ENCODE measurements around the gene RBM10.

Gene RBM10

DNA sequence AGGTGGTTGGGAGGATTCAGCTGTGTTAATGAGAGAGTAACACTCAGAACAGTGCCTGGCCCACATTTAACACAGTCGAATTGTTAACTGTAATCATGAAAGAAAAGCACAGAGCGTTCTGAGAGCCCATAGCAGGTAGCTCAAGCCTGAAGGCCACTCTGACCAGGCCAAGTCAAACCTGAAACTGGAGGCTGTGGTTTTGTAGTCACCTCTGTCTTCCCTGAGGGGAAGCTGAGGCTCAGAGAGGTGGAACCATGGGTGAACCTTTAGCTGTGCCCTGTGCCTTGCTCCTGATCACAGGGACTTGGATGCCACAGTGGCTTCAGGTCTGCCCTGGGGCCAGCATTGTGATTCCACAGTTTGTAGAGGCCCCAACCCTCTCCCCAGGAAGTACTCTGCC is 32.1 kb downstream of the RBM10 start:
- Histone ChIP-seq H3K4me2 (no peak overlapping the region), H3K27ac (no peak overlapping the region), H4K20me1 (peaks cover 0 to 87% (median 46%) of the 10 kb centered on the region in 11 experiments; a peak in 18 of 22 replicates), H3K9me3 (replicated peaks in 1 of 11) (no peaks in the 10 kb centered on the region), H3K4me1 (no peaks in the 10 kb centered on the region), H3K9ac (no peak overlapping the region), H3K36me3 (peaks cover 62 to 92% (median 80%) of the 10 kb centered on the region in 11 experiments), H3K27me3 (peaks cover 58 to 96% (median 83%) of the 10 kb centered on the region in 11 experiments), H3K4me3 (no peak overlapping the region)
- TF ChIP-seq Cebpa-rat (IDR thresholded peaks at IDR 0.05), result no peak

DNA sequence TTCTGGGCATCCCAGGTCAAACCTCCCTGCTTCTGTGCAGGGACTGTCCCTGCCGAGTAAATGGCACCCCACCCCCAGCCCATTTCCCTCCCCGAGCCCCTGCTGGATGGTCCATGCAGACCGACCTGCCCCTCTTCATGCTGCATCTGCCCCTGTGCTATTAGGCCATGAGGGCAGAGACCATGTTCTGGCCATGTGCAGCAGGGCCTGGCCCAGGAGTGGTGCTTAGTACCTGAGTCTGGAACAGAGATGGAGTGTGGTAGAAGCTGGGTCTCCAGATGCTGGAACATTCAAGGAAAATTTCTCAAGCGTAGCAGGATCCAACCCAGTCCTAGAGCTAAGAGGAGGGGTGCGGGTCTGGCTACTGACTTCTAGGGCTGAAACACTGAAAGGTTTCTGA is 33.3 kb downstream of the RBM10 start:
- TF ChIP-seq Cebpa-rat (IDR thresholded peaks at IDR 0.05), result no peak
- H3K9me3 ChIP-seq (replicated peaks in 1 of 11), result no peaks in the 10 kb centered on the region
- no peak overlapping the region for H3K27ac ChIP-seq
- peaks cover 59 to 91% (median 77%) of the 10 kb centered on the region in 11 experiments for H3K36me3 ChIP-seq
- no peak overlapping the region for H3K4me3 ChIP-seq
- H3K4me2 ChIP-seq, result no peak overlapping the region
- no peak overlapping the region for H3K9ac ChIP-seq
- H3K4me1 ChIP-seq, result no peaks in the 10 kb centered on the region
- peaks cover 59 to 96% (median 82%) of the 10 kb centered on the region in 11 experiments for H3K27me3 ChIP-seq
- H4K20me1 ChIP-seq, result peaks cover 0 to 85% (median 42%) of the 10 kb centered on the region in 11 experiments; a peak in 17 of 22 replicates

GRCh38 chrX:47179221-47179927 is 34.4 kb downstream of the RBM10 start:
- TF ChIP-seq Cebpa-rat (IDR thresholded peaks at IDR 0.05), result no peak
- Histone ChIP-seq H3K27me3 (peaks cover 55 to 98% (median 83%) of the 10 kb centered on the region in 11 experiments), H4K20me1 (peaks cover 0 to 88% (median 43%) of the 10 kb centered on the region in 11 experiments; a peak in 17 of 22 replicates), H3K9me3 (replicated peaks in 1 of 11) (no peaks in the 10 kb centered on the region), H3K36me3 (peaks cover 54 to 95% (median 72%) of the 10 kb centered on the region in 11 experiments), H3K27ac (no peak overlapping the region), H3K4me2 (no peak overlapping the region), H3K4me3 (no peak overlapping the region), H3K9ac (no peak overlapping the region), H3K4me1 (no peaks in the 10 kb centered on the region)

GRCh38 chrX:47179928-47180255 is 34.9 kb downstream of the RBM10 start:
- no peaks in the 10 kb centered on the region for H3K4me1 ChIP-seq
- H4K20me1 ChIP-seq, result peaks cover 0 to 88% (median 43%) of the 10 kb centered on the region in 11 experiments; a peak in 17 of 22 replicates
- no peak for TF ChIP-seq Cebpa-rat (IDR thresholded peaks at IDR 0.05)
- H3K4me3 ChIP-seq, result no peak overlapping the region
- H3K27ac ChIP-seq, result no peak overlapping the region
- H3K9ac ChIP-seq, result no peak overlapping the region
- no peaks in the 10 kb centered on the region for H3K9me3 ChIP-seq (replicated peaks in 1 of 11)
- H3K27me3 ChIP-seq, result peaks cover 54 to 98% (median 83%) of the 10 kb centered on the region in 11 experiments
- H3K4me2 ChIP-seq, result no peak overlapping the region
- H3K36me3 ChIP-seq, result peaks cover 52 to 95% (median 74%) of the 10 kb centered on the region in 11 experiments

DNA sequence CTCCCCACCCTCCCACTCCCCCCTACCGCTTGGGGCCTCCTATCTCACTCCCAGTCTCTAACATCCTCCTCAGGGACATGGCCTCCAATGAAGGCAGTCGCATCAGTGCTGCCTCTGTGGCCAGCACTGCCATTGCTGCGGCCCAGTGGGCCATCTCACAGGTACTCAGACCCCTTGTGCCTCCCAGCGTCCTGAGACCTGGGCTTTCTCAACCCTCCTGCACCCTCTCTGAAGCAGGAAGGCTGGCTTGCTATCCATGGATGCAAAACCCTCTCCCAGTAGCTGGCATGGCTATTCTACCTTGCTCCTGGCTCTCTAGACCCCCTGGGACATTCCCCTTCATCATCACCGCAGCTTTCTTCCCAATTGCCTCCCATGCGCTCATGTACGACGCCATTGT is 35.3 kb downstream of the RBM10 start:
- Histone ChIP-seq H3K4me1 (no peaks in the 10 kb centered on the region), H3K9ac (no peak overlapping the region), H3K27me3 (peaks cover 54 to 98% (median 85%) of the 10 kb centered on the region in 11 experiments), H3K4me3 (no peak overlapping the region), H3K36me3 (peaks cover 52 to 95% (median 76%) of the 10 kb centered on the region in 11 experiments), H3K9me3 (replicated peaks in 1 of 11) (no peaks in the 10 kb centered on the region), H4K20me1 (peaks cover 0 to 88% (median 44%) of the 10 kb centered on the region in 11 experiments; a peak in 17 of 22 replicates), H3K27ac (no peak overlapping the region), H3K4me2 (no peak overlapping the region)
- no peak for TF ChIP-seq Cebpa-rat (IDR thresholded peaks at IDR 0.05)

GRCh38 chrX:47181301-47181700 is 36.3 kb downstream of the RBM10 start:
- H3K4me1 ChIP-seq, result no peaks in the 10 kb centered on the region
- no peak overlapping the region for H3K9ac ChIP-seq
- H3K27ac ChIP-seq, result no peak overlapping the region
- no peak for TF ChIP-seq Cebpa-rat (IDR thresholded peaks at IDR 0.05)
- H3K4me2 ChIP-seq, result no peak overlapping the region
- peaks cover 0 to 88% (median 53%) of the 10 kb centered on the region in 11 experiments; a peak in 17 of 22 replicates for H4K20me1 ChIP-seq
- peaks cover 54 to 95% (median 85%) of the 10 kb centered on the region in 11 experiments for H3K27me3 ChIP-seq
- H3K4me3 ChIP-seq, result no peak overlapping the region
- H3K9me3 ChIP-seq (replicated peaks in 1 of 11), result no peaks in the 10 kb centered on the region
- H3K36me3 ChIP-seq, result peaks cover 59 to 95% (median 76%) of the 10 kb centered on the region in 11 experiments

DNA sequence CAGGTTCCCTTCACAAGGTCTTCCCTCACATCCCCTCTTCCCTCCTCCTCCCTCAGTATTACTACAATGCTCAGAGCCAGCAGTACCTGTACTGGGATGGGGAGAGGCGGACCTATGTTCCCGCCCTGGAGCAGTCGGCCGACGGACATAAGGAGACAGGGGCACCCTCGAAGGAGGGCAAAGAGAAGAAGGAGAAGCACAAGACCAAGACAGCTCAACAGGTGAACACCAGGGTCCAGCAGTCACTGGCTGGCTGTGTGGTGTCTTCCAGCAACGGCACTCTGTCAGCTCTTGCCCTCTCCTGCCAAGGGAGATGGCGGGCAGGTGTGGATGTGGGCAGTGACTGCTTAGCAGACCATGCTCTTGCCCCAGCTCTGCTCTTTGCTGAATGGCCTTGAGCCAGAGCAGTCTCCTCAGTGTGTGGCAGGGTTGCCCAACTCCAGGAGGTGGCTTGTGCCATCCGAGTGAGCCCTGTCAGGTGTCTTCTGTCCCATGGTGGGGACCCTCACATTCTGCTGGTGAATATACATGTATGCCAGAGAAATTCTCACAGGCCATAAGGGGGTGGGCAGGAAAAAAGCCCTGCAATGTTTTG is 37.2 kb downstream of the RBM10 start:
- H3K36me3 ChIP-seq, result peaks cover 58 to 95% (median 76%) of the 10 kb centered on the region in 11 experiments

DNA sequence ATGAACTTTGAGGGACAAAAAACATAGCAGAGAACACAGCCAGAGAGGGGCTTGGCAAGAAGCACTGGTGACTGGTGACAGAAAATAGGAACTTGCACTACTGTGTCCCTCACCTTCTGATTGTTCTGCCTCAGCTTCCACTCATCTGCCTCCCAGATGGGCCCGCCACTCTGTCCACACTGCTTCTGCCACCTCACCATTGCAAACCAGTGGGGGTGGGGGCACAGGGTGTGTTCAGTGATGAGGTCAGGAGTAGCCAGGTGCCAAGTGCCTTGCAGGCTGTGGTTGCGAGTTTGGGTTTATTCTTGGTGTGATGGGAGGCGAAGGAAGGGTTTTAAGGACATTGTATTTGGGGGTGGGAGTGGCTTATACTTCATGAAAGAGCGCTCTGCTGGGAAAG is 39.5 kb downstream of the RBM10 start:
- no peak overlapping the region for H3K4me2 ChIP-seq
- peaks cover 26 to 91% (median 69%) of the 10 kb centered on the region in 11 experiments; a peak in 20 of 22 replicates for H3K27me3 ChIP-seq
- H3K9me3 ChIP-seq (replicated peaks in 1 of 11), result no peaks in the 10 kb centered on the region
- peaks cover 41 to 77% (median 56%) of the 10 kb centered on the region in 11 experiments for H3K36me3 ChIP-seq
- no peak for TF ChIP-seq Cebpa-rat (IDR thresholded peaks at IDR 0.05)
- no peaks in the 10 kb centered on the region for H3K4me1 ChIP-seq
- peaks cover 0 to 74% (median 43%) of the 10 kb centered on the region in 11 experiments; a peak in 14 of 22 replicates for H4K20me1 ChIP-seq
- no peak overlapping the region for H3K9ac ChIP-seq
- no peak overlapping the region for H3K4me3 ChIP-seq
- no peak overlapping the region for H3K27ac ChIP-seq

More for the DNA sequence above, 37.2 kb downstream of the RBM10 start:
- Histone ChIP-seq H4K20me1 (peaks cover 0 to 88% (median 52%) of the 10 kb centered on the region in 11 experiments; a peak in 16 of 22 replicates), H3K4me1 (no peaks in the 10 kb centered on the region), H3K9ac (no peak overlapping the region), H3K4me3 (no peak overlapping the region), H3K27me3 (peaks cover 46 to 93% (median 78%) of the 10 kb centered on the region in 11 experiments; a peak in 21 of 22 replicates), H3K9me3 (replicated peaks in 1 of 11) (no peaks in the 10 kb centered on the region), H3K4me2 (no peak overlapping the region), H3K27ac (no peak overlapping the region)
- TF ChIP-seq Cebpa-rat (IDR thresholded peaks at IDR 0.05), result no peak

- H3K4me3 ChIP-seq, result no peak overlapping the region
- H4K20me1 ChIP-seq, result peaks cover 0 to 67% (median 37%) of the 10 kb centered on the region in 11 experiments; a peak in 13 of 22 replicates
- H3K4me1 ChIP-seq, result no peaks in the 10 kb centered on the region
- peaks cover 39 to 71% (median 52%) of the 10 kb centered on the region in 11 experiments for H3K36me3 ChIP-seq
- no peak for TF ChIP-seq Cebpa-rat (IDR thresholded peaks at IDR 0.05)
- no peak overlapping the region for H3K9ac ChIP-seq
- no peak overlapping the region for H3K4me2 ChIP-seq
- peaks cover 21 to 87% (median 64%) of the 10 kb centered on the region in 11 experiments; a peak in 18 of 22 replicates for H3K27me3 ChIP-seq
- no peaks in the 10 kb centered on the region for H3K9me3 ChIP-seq (replicated peaks in 1 of 11)
- H3K27ac ChIP-seq, result no peak overlapping the region
Measured at GRCh38 chrX:47185241-47185640, 40.2 kb downstream of the RBM10 start.
